SH-SY5Y (cell line): ENCODE measurements around the gene COPS9.

Source experiments
- GATA2 ChIP-seq: IDR thresholded peaks from 2 replicates; pipeline ENCODE4 v1.6.1; 2011; ENCODE audit warnings: mild to moderate bottlenecking, low read depth, low read length
- GATA3 ChIP-seq: IDR thresholded peaks from 2 replicates; pipeline ENCODE4 v1.6.1; 2011; ENCODE audit warnings: low read depth, mild to moderate bottlenecking, low read length, moderate library complexity

COPS9 gene

GRCh38 chr2:240161087-240161750 is 25.1 kb upstream of the COPS9 start:
- TF ChIP-seq GATA2, result no peak
- no peak for TF ChIP-seq GATA3

GRCh38 chr2:240160291-240161086 is 24.4 kb upstream of the COPS9 start:
- TF ChIP-seq GATA2 (no peak), GATA3 (no peak)

- no peak for TF ChIP-seq GATA2
- TF ChIP-seq GATA3, result no peak
Measured at GRCh38 chr2:240159251-240159839, 23.2 kb upstream of the COPS9 start.

- TF ChIP-seq GATA3 (no peak), GATA2 (no peak)
Measured at GRCh38 chr2:240157147-240157470, 21.0 kb upstream of the COPS9 start.

- TF ChIP-seq GATA3 (no peak), GATA2 (no peak)
Measured at GRCh38 chr2:240156435-240157146, 20.5 kb upstream of the COPS9 start.

- no peak for TF ChIP-seq GATA2
- TF ChIP-seq GATA3, result no peak
Measured at GRCh38 chr2:240155745-240156390, 19.8 kb upstream of the COPS9 start.

GRCh38 chr2:240155048-240155744 is 19.1 kb upstream of the COPS9 start:
- TF ChIP-seq GATA3 (no peak), GATA2 (no peak)

GRCh38 chr2:240154606-240155005 is 18.5 kb upstream of the COPS9 start:
- TF ChIP-seq GATA2 (no peak), GATA3 (no peak)

GRCh38 chr2:240153418-240153817 is 17.3 kb upstream of the COPS9 start:
- TF ChIP-seq GATA2 (no peak), GATA3 (no peak)

- TF ChIP-seq GATA3 (no peak), GATA2 (no peak)
Measured at GRCh38 chr2:240151477-240152031, 15.4 kb upstream of the COPS9 start.

- TF ChIP-seq GATA3 (no peak), GATA2 (no peak)
Measured at GRCh38 chr2:240149943-240150784, 14.1 kb upstream of the COPS9 start.

- TF ChIP-seq GATA3, result no peak
- no peak for TF ChIP-seq GATA2
Measured at GRCh38 chr2:240147911-240148587, 11.9 kb upstream of the COPS9 start.

GRCh38 chr2:240147382-240147781 is 11.3 kb upstream of the COPS9 start:
- TF ChIP-seq GATA3, result no peak
- no peak for TF ChIP-seq GATA2
